Common myeloid progenitor, CD34-positive (primary cell): ENCODE data around the gene TOM1.
"Not testable (repeated sequence)": the region's sequence is repeated elsewhere in the genome, so short reads cannot be mapped to it uniquely, and the experiment has no call there.

ENCODE experiments used
- CTCF ChIA-PET: fragments of 350-600 bp; sonication (Branson Sonifier 250); formaldehyde crosslinking; loops from one replicate; lab custom pipeline; 2021; ENCODE audit warnings: antibody characterized with exemption; lab: Charles Lee
- POLR2A ChIA-PET: fragments of 350-600 bp; sonication (Branson Sonifier 250); formaldehyde crosslinking; loops from one replicate; lab custom pipeline; 2021; ENCODE audit warnings: antibody characterized with exemption; lab: Charles Lee
- DNase-seq, 3 donors: peaks; one replicate each; pipeline versions ENCODE4 v3.0.0 to v3.0.0-alpha.2; 2013
- H3K27ac ChIP-seq, 2 experiments: 1 replicate in 1 of 2; 2 replicates in 1 of 2; pipeline ENCODE4 v1.7.0; 2013; ENCODE audit warnings: inconsistent platforms in 2 of 2, low read length in 2 of 2, mild to moderate bottlenecking in 2 of 2, low read depth in 1 of 2, moderate library complexity in 1 of 2; ENCODE audit not compliant: severe bottlenecking in 2 of 2, insufficient read depth in 1 of 2, poor library complexity in 1 of 2
- H3K27me3 ChIP-seq, 5 experiments: replicated peaks in 2 of 5; 1 replicate in 3 of 5; 2 replicates in 2 of 5; pipeline versions ENCODE4 v1.6.1 to v1.7.0; 2013; ENCODE audit warnings: low read length in 4 of 5, mild to moderate bottlenecking in 2 of 5, moderate library complexity in 2 of 5, inconsistent platforms in 1 of 5; ENCODE audit not compliant: insufficient read depth in 5 of 5, control insufficient read depth in 4 of 5
- H3K36me3 ChIP-seq, 4 experiments: 1 replicate in 2 of 4; 2 replicates in 2 of 4; pipeline versions ENCODE4 v1.6.1 to v1.7.0; 2013; ENCODE audit warnings: low read length in 3 of 4, control low read depth in 1 of 4, mild to moderate bottlenecking in 1 of 4; ENCODE audit not compliant: control insufficient read depth in 4 of 4, insufficient read depth in 4 of 4
- H3K4me1 ChIP-seq, 4 experiments: 1 replicate in 3 of 4; 2 replicates in 1 of 4; pipeline versions ENCODE4 v1.6.1 to v1.7.1; 2013; ENCODE audit warnings: low read length in 3 of 4, mild to moderate bottlenecking in 3 of 4, control low read depth in 1 of 4, inconsistent platforms in 1 of 4, moderate library complexity in 1 of 4; ENCODE audit not compliant: control insufficient read depth in 4 of 4, insufficient read depth in 4 of 4; ENCODE audit errors: control extremely low read depth in 1 of 4
- H3K4me3 ChIP-seq, 7 experiments: 1 replicate in 4 of 7; 2 replicates in 3 of 7; pipeline versions ENCODE4 v1.5.1 to v1.7.0; 2013; ENCODE audit warnings: mild to moderate bottlenecking in 7 of 7, low read length in 6 of 7, moderate library complexity in 6 of 7, inconsistent platforms in 2 of 7, low read depth in 2 of 7, control low read depth in 1 of 7; ENCODE audit not compliant: insufficient read depth in 4 of 7, control insufficient read depth in 1 of 7; ENCODE audit errors: extremely low read depth in 1 of 7
- H3K9me3 ChIP-seq, 5 experiments: 1 replicate in 4 of 5; 2 replicates in 1 of 5; pipeline versions ENCODE4 v1.6.1 to v1.7.1; 2013; ENCODE audit warnings: low read length in 4 of 5, mild to moderate bottlenecking in 2 of 5, inconsistent platforms in 1 of 5, low read depth in 1 of 5, moderate library complexity in 1 of 5; ENCODE audit not compliant: control insufficient read depth in 4 of 5, insufficient read depth in 2 of 5; ENCODE audit errors: control extremely low read depth in 1 of 5
- WGBS: methylation state at CpG from one replicate; pipeline ENCODE4 v1.1.5; 2013; ENCODE audit not compliant: insufficient coverage; 5-methylcytosine and 5-hydroxymethylcytosine counted together

Gene TOM1

DNA sequence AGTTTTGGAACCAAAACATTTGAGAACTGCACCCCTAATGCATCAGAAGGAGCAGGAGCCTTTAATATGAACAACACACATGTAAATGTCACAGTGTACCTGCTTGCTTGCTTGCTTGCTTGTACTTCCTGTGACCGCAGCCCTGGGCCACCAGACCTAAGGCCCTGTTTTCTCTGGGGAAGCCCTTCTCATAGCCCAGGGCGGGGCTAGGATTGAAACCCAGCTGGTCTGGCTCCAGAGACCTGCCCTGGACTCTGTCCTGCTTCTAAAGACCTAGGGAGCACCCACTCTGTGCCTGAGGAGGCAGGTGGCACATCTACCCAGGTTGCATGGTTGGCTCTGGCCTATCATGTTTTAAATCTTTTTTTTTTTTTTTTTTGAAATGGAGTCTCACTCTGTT, 92.7 kb downstream of the TOM1 start:
- Histone ChIP-seq H3K4me1 (peaks cover 0 to 12% (median 11%) of the 10 kb centered on the region in 4 experiments), H3K36me3 (no peaks in the 10 kb centered on the region), H3K9me3 (no peaks in the 10 kb centered on the region), H3K27ac (no peak overlapping the region), H3K27me3 (no peaks in the 10 kb centered on the region), H3K4me3 (no peak overlapping the region)
- WGBS: 100% methylated on average over 1 of the region's 2 CpGs
- ChIA-PET CTCF (interaction anchor here (0.6 to 1.5 kb wide), 2 partner anchors 15 to 24 kb away, joined by 3 read pairs; no protein-coding TSS in a partner anchor), POLR2A (no interaction called here)
- DNase-seq: no peak

DNA sequence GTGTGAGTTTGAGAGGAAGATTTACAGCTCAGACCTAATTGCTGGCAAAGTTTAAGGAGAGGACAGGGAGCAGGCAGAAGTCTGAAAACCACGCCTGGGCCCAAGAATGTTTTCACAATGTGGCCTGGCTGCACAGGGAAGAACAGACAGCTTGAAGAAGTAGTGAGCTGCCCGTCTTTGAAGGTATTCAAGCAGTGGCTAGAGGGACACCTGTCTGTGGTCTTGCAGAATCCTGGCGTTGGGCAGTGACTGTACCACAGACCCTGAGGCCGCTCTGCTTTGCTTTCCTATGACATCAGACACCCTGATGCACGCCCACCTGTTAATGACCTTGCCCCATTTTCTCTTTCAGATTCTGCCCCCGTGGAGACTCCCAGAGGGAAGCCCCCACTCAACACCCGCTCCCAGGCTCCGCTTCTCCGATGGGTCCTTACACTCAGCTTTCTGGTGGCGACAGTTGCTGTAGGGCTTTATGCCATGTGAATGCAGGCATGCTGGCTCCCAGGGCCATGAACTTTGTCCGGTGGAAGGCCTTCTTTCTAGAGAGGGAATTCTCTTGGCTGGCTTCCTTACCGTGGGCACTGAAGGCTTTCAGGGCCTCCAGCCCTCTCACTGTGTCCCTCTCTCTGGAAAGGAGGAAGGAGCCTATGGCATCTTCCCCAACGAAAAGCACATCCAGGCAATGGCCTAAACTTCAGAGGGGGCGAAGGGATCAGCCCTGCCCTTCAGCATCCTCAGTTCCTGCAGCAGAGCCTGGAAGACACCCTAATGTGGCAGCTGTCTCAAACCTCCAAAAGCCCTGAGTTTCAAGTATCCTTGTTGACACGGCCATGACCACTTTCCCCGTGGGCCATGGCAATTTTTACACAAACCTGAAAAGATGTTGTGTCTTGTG, 93.7 kb downstream of the TOM1 start:
- Histone ChIP-seq H3K4me1 (peaks cover 0 to 18% (median 12%) of the 10 kb centered on the region in 4 experiments), H3K27ac (no peak overlapping the region)
- 95% methylated on average over 13 of the region's 16 CpGs for WGBS

DNA sequence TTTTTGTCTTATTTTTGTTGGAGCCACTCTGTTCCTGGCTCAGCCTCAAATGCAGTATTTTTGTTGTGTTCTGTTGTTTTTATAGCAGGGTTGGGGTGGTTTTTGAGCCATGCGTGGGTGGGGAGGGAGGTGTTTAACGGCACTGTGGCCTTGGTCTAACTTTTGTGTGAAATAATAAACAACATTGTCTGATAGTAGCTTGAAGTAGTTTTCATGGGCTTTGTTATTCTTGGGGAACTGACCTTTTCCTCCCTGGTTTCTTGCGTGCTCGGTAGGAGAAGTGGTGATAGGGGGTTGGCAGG, 94.3 kb downstream of the TOM1 start:
- WGBS: 100% methylated on average over 2 of the region's 4 CpGs
- Histone ChIP-seq H3K27me3 (no peaks in the 10 kb centered on the region), H3K27ac (no peak overlapping the region), H3K9me3 (no peaks in the 10 kb centered on the region), H3K36me3 (no peaks in the 10 kb centered on the region), H3K4me3 (no peak overlapping the region), H3K4me1 (peaks cover 0 to 19% (median 12%) of the 10 kb centered on the region in 4 experiments)
- CTCF ChIA-PET: interaction anchor here (1.0 to 1.5 kb wide), 3 partner anchors 26 to 223 kb away, joined by 3 read pairs; partner anchors contain the start of gene MB
- POLR2A ChIA-PET: no interaction called here
- DNase-seq: no peak

More for the DNA sequence above, 93.7 kb downstream of the TOM1 start:
- H3K4me3 ChIP-seq: no peak overlapping the region
- H3K36me3 ChIP-seq: no peaks in the 10 kb centered on the region
- POLR2A ChIA-PET: no interaction called here
- H3K9me3 ChIP-seq: no peaks in the 10 kb centered on the region
- CTCF ChIA-PET: interaction anchor here (1.5 kb wide), 1 partner anchor 25 kb away, joined by 3 read pairs; no protein-coding TSS in a partner anchor
- no peak for DNase-seq
- no peaks in the 10 kb centered on the region for H3K27me3 ChIP-seq

DNA sequence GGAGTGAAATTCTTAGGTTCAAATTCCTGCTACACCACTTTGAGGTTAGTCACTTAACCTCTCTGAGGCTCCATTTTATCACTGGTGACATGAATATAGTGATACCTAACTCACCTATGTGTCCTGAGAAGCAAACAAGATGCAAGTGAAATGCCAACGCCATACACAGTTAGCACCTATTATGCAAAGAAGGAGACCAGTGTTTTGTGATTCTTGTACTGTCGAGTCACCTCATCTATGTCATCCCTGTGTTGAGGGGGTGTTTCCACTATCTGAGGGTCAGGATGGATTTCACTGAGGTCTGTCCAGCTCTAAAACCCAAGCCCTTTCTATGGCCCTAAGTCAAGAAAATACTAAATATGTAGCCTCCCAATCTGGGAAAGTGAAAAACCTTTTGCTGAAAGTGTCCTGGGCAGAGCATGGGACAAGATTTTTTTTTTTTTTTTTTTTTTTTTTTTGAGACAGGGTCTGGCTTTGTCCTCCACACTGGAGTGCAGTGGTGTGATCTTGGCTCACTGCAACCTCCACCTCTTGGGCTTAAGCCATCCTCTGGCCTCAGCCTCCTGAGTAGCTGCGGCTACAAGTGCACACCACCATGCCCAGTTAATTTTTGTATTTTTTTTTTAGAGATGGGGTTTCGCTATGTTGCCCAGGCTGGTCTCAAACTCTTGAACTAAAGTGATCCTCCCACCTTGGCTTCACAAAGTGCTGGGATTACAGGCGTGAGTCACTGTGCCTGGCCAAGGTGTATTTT, 95.3 kb downstream of the TOM1 start:
- Histone ChIP-seq H3K27ac (no peak overlapping the region), H3K4me1 (peaks cover 0 to 25% (median 16%) of the 10 kb centered on the region in 4 experiments), H3K36me3 (no peaks in the 10 kb centered on the region), H3K4me3 (no peak overlapping the region), H3K27me3 (no peaks in the 10 kb centered on the region), H3K9me3 (no peaks in the 10 kb centered on the region)
- ChIA-PET CTCF (interaction anchor here (1.0 to 1.2 kb wide), 2 partner anchors 44 to 222 kb away, joined by 3 read pairs; partner anchors contain the start of gene MB), POLR2A (interaction anchor here (0.6 kb wide), 1 partner anchor 1133 kb away, joined by 3 read pairs; no protein-coding TSS in a partner anchor)
- no peak for DNase-seq
- no CpG with 5 or more reads among the region's 5 CpGs for WGBS

DNA sequence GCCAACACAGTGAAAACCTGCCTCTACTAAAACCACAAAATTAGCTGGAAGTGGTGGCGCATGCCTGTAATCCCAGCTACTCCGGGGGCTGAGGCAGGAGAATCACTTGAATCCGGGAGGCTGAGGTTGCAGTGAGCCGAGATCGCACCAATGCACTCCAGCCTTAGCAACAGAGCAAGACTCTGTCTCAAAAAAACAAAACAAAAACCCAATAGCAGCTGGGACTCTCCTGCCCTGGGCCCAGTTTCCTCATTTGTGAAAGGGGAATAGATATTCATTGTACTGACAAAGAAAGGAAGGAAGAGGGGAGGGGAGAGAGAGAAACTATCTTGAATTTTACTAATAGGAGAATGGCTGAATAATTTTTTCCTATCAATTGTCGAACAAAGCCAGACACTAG, 96.9 kb downstream of the TOM1 start:
- not testable (repeated sequence) for H3K36me3 ChIP-seq

DNA sequence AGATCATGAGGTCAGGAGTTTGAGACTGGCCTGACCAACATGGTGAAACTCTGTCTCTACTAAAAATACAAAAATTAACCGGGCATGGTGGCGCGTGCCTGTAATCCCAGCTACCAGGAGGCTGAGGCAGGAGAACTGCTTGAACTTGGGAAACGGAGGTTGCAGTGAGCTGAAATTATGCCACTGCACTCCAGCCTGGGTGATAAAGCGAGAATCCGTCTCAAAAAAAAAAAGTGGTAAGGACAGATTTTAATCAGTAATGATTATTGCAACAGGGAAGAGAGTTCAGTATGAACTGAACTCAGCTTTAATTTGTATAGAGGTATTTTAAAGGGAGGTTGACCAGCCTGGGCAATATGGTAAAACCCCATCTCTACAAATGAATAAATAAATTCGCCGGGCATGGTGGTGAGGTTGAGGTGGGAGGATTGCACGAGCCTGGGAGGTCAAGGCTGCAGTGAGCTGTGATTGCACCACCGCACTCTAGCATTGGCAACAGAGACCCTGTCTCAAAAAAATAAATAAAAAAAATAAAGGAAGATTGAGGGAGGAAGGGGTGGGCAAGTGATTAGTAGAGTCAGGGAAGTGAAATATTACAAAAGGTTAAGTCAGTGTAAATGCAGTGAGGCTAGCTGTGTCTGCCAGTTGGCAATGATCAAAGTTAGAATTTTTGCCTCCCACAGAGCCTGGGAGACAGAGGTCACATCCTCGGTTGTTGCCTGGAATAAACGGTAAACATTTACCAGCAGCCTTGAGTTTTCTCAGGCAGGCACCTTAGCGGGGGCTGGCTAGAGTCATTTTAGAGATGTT, 97.6 kb downstream of the TOM1 start:
- POLR2A ChIA-PET: no interaction called here
- H3K4me1 ChIP-seq: peaks cover 2 to 47% (median 36%) of the 10 kb centered on the region in 4 experiments
- 89% methylated on average over 7 of the region's 13 CpGs for WGBS

More for the DNA sequence above, 96.9 kb downstream of the TOM1 start:
- POLR2A ChIA-PET, H3K9me3 ChIP-seq, H3K27me3 ChIP-seq: not testable (repeated sequence)
- Histone ChIP-seq H3K27ac (peak overlapping the region; percentile 25 to 82), H3K4me3 (peak overlapping the region in 1 of 7 experiments; percentile 19), H3K4me1 (peaks cover 2 to 41% (median 32%) of the 10 kb centered on the region in 4 experiments)
- DNase-seq: peak; percentile 46 to 77 (median 75)
- CTCF ChIA-PET: interaction anchor here (0.9 to 1.7 kb wide), 7 partner anchors 11 to 187 kb away, joined by 3 to 7 read pairs (median 4); partner anchors contain the start of gene HMOX1
- 46% methylated on average over 5 of the region's 6 CpGs for WGBS

More for the DNA sequence above, 97.6 kb downstream of the TOM1 start:
- Histone ChIP-seq H3K4me3 (no peak overlapping the region), H3K9me3 (no peaks in the 10 kb centered on the region), H3K36me3 (peaks cover 0 to 14% (median 3%) of the 10 kb centered on the region in 4 experiments), H3K27ac (peak overlapping the region; percentile 20 to 82), H3K27me3 (no peaks in the 10 kb centered on the region)
- CTCF ChIA-PET: interaction anchor here (0.9 to 1.7 kb wide), 8 partner anchors 11 to 186 kb away, joined by 3 to 7 read pairs (median 4); partner anchors contain the start of gene HMOX1
- DNase-seq: no peak
